Islet precursor cell (in vitro differentiated cells): ENCODE results near the gene PDCD10.
A peak's percentile ranks its signal among the peaks of the same experiment; 100 is the strongest.

ENCODE experiments used
- DNase-seq: peaks from one replicate; pipeline ENCODE4 v3.0.0-alpha.2; 2018

The PDCD10 gene

DNA sequence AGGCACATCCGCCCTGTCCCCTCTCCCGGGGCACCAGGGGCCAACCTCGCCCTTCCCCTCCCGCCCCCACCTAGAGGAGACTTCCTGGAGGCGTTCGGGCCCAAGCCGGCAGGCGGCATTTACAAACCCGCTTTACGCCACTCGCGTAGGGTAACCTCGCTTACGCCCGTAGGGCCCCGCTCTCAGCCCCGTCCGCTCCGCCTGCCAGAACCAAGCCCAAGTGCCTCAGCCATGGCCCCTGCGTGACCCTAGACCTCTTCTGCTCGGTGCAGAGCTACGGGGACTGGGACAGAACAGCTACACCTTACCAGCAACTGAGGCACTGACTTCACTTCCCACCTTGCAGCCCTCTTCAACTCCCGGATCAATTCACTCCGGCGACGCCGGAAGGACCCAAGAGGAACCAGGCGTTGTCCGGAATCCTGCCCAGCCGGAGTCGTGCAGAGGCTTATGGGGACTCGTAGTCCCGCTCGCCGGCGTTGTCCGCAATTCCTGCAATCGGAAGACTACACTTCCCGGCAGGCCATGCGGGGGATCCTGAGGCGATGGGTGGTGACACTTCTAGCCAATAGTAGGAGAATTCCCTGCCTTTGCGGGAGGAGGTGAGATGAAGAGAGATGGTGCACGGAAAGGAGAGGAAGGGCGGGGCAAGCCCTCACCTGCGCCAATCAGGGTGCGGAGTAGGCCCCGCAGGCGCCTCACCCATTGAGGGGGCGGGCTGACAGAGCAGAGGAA, at the start of gene PDCD10:
Gene PDCD10 (minus strand): TSS at position 395 of the 735 bp plus-strand sequence. CDS start 14,735 bp downstream, outside the sequence.
- DNase-seq: peak; percentile 100

- DNase-seq: no peak
Observed at GRCh38 chr3:167783781-167784180, 49.1 kb upstream of the PDCD10 start.

DNA sequence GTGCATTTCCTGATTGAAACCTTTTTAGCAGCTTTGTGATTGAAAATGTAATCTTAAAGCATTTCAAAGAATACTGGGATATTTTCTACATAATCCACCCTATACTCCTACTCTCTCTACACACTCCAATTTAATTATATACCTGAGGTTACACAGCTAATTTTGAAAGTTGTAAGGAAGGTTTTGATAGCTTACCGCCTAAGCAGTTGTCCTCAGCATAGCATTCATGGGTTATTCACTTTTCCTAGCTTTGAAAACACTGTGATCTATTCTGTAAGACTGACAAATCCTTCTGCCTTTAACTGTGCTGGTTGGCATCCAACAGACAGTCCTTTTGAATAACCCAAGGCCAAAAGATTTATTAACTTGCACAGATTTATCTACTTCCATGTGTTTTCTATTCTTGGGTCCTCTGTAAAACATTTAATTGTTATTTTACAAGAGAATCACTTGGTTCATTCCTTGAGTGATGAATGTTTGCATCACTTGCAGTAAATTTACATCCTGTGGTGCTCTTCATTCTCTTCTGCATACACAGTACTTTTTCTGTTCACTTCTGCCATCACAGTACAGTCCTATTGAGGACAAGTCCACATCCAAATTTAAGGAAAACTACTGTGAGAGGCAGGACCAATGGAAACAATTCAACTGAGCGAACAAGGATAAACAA, 45.7 kb upstream of the PDCD10 start:
- no peak for DNase-seq

GRCh38 chr3:167777356-167777755, 42.7 kb upstream of the PDCD10 start:
- no peak for DNase-seq

GRCh38 chr3:167776066-167776685, 41.5 kb upstream of the PDCD10 start:
- DNase-seq: no peak

GRCh38 chr3:167773584-167773983, 38.9 kb upstream of the PDCD10 start:
- DNase-seq: no peak

DNA sequence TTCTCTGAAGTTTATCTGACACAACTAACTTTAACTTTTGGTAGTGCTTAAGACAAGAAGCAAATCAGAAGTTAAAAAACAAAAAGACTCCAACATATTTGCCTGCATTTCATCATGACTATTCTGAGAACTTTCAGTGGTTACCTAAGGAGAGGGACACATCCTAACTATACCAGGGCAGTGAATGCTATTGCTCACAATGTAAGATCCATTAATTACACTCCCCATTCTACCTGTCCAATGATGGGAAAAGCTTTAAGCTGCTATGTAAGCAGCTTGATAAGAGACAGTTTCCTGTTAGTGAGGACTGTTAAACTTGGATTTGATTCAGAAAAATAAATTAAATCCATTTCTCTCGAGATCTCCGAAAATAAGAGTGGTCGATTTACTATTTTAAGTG, 38.3 kb upstream of the PDCD10 start:
- no peak for DNase-seq

DNA sequence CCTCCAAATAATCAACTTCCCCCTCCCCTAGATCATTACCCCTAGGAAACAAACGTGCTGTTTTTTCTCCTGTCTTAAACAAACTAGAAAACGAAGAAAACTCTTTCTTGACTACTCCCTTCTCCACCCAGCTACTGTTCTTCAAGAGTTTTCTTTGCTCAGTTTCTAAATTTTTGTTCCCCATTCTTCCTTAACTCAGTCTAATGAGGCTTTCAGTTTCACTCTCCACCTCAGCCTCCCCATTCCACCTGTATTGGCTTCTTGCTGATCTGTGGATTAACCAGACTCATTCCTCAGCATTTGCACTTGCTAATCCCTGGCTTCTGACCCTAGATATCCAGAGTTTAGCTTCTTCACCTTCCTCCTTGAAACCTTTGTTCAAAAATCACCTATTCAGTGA, 27.6 kb upstream of the PDCD10 start:
- no peak for DNase-seq

- DNase-seq: no peak
Observed at GRCh38 chr3:167761302-167761701, 26.6 kb upstream of the PDCD10 start.

- no peak for DNase-seq
Observed at GRCh38 chr3:167754049-167754448, 19.4 kb upstream of the PDCD10 start.

- DNase-seq: no peak
Observed at GRCh38 chr3:167750272-167750971, 15.7 kb upstream of the PDCD10 start.

GRCh38 chr3:167749728-167750127, 15.0 kb upstream of the PDCD10 start:
- no peak for DNase-seq

GRCh38 chr3:167749209-167749608, 14.5 kb upstream of the PDCD10 start:
- DNase-seq: no peak

- DNase-seq: no peak
Observed at GRCh38 chr3:167743799-167744198, 9.1 kb upstream of the PDCD10 start.

GRCh38 chr3:167742338-167742737, 7.6 kb upstream of the PDCD10 start:
- no peak for DNase-seq

DNA sequence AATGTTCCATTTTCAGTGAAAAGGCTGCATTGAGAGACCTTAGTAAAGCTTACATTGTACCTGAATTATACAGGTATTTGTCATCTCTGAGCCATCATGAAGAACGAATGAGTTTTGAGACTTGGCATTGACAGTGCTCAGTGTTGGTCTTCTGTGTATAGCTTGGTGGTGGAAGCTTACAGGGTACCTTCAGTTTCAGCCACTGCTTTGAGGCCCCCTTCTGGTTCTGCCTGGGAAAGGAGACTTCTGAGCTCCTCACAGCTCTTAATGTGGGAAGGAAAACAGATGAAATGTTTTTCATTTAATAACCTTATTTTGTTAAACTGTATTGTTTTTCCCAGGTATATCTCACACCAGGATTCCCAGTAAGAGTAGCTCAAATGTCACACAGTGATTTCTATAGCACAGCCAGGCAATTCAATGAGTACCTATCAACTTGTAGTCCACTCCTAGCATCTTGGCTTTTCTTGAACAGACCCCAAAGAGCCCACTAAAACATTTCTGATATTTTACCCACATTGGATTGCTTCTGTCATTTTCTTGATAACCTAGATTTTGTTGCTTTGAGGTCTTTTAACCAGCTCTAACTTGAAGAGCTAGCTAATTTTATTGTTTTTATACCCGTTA, 6.4 kb upstream of the PDCD10 start:
- peak; percentile 64 for DNase-seq

GRCh38 chr3:167739190-167739810, 4.6 kb upstream of the PDCD10 start:
- no peak for DNase-seq

DNA sequence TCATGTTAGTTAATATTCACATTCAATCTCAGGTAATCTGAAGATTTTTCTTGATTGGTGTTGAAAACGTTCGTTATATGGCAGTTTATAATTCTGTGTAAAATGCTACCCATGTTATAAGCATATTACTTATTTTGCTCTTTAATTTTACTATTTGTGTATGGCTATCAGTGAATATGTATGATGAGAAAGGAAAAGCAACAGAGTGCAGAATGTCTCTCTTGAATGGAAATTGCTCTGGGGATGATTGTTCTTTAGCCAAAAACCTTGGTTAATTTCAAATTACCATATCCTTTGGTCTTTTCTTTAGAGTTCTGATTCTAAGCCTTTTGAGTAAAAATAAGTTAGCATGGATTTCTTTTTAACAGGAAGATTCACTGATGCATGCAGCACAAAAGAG, 3.3 kb upstream of the PDCD10 start:
- DNase-seq: no peak

- no peak for DNase-seq
Observed at GRCh38 chr3:167736997-167737396, 2.3 kb upstream of the PDCD10 start.

DNA sequence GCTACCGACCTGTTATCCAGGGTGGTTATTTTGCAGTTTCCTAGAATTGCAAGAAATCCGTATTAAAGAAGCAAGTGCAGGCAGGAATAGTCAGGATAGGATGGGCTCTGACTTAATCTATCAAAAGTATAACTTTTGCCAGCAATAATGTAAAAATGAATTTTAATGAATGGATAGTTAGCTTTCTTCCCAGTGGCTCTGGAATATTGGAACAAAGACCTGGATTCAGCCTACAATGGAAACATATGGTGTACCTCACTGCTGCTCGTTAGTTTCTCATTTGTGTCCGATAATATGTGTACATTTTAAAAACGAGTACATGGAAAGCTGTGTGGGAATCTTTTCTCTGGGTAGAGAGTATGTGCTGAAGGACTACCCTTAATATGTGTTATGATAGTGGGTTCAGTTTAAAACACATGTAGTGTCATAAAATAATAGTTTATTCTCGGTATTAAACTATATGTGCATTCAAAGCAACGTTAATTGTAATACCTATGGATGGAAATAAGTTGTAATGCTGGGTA, 1.6 kb upstream of the PDCD10 start:
- no peak for DNase-seq

DNA sequence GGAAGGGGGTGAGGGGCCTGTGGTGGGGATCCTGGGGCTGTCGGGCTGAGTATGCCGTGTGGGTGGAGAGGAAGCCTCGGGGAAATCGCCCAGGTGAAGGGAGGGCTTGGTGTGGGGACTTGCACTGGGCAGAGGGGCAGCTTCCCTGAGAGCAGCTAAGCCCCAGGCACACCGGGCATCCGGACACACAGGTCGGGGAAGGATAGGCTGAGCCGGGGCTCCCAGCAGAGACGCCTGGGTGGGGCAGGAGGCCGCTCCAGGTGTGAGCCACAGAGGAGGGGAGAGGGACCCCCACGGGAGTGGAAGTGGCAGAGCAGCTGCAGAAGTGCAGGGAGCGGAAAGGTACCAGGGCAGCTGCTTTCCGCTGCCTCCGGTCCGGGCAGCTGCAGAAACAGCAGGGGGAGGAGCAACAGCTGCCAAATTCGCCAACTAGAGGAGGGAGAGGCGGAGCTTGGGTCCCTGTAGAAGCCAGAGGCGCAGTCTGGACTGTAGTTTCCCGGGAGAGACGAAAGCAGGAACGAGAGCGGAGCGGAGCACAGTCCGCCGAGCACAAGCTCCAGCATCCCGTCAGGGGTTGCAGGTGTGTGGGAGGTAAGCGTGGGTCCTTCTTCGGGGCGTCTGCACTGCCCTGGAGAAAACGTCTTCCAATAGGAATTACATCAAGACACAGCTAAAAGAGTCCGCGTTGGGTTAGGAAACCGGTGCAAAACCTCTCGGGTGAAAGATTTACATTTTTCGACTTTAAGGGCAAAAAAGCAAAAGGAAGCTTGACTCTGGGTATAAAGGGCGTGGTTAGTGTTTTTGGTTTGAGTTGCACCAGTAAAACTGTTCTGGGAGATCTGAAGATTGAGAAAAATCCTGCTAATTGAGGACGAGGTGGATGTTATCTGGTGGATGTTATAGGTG, 794 bp upstream of the PDCD10 start, which contains the start of gene SERPINI1:
Gene SERPINI1 (plus strand): TSS at position 489 of the 906 bp plus-strand sequence. CDS start 53,408 bp downstream, outside the sequence.
- DNase-seq: peak; percentile 97
